ENCODE data around the gene SEC23B. TPM values are rescaled to one million over a fixed set of nuclear protein-coding genes. Genes with fewer than 3 reads are reported as not detected.
A peak's percentile ranks its signal among the peaks of the same experiment; 100 is the strongest.

Gene SEC23B
- total and polyA plus RNA-seq, 2 of the 13 experiments (the other 11 are each of a cell fraction or from before 2014, with no cell fraction given): 114 to 120 TPM

DNA sequence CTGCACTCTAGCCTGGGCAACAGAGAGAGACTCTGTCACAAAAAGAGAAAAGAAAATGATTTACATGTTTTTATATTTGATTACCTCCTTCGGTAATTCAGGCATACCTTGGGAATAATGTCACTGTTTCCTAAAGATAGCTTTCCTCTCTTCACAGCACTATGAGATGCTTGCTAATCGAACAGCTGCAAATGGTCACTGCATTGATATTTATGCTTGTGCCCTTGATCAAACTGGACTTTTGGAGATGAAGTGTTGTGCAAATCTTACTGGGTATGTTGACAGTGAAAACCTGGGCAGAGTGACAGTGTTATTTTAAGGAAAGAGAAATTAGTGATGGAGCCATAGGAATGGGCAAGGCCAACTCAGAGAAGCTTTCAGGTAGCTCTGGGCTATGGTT lies 19.6 kb downstream of the SEC23B start:
- Histone ChIP-seq H3K4me2 (ENCODE audit: low read depth, low read length) (no peak overlapping the region), H3K79me2 (ENCODE audit: insufficient read depth, low read length) (no peaks in the 10 kb centered on the region), H4K20me1 (ENCODE audit: insufficient read depth, low read length) (no peaks in the 10 kb centered on the region), H2AFZ (ENCODE audit: low read length) (no peak overlapping the region), H3K4me1 (ENCODE audit: insufficient read depth, low read length) (no peaks in the 10 kb centered on the region), H3K4me3 (replicated peaks in 1 of 3; ENCODE audit: insufficient read depth in 1 of 3, low read depth in 2 of 3, low read length in 3 of 3) (no peak overlapping the region), H3K27ac (ENCODE audit: extremely low read length, insufficient read depth, low read length) (no peak overlapping the region), H3K9me3 (ENCODE audit: low read length) (no peaks in the 10 kb centered on the region), H3K27me3 (ENCODE audit: control insufficient read depth in 1 of 2, insufficient read depth in 2 of 2, low read length in 2 of 2) (no peaks in the 10 kb centered on the region), H3K9ac (ENCODE audit: insufficient read depth, low read depth, low read length) (no peak overlapping the region), H3K36me3 (replicated peaks in 1 of 2; ENCODE audit: control insufficient read depth in 1 of 2, insufficient read depth in 2 of 2, low read length in 2 of 2) (peaks cover 49 to 80% of the 10 kb centered on the region in 2 experiments)
- intact Hi-C loops (cut with micrococcal nuclease; ENCODE audit: unreplicated experiment): no loop called here
- TF ChIP-seq GPN1 (CRISPR knock-in tag; IDR thresholded peaks at IDR 0.05; ENCODE audit: borderline replicate concordance): no peak
- TF ChIP-seq ZNF883 (CRISPR knock-in tag; IDR thresholded peaks at IDR 0.05; ENCODE audit: not compliant biosample characterization): no peak
- TF ChIP-seq RBM22 (optimal IDR thresholded peaks at IDR 0.05; ENCODE audit: low read length): peak; percentile 50
- no peak for TF ChIP-seq RFX5 (IDR thresholded peaks at IDR 0.05; ENCODE audit: low read depth, low read length)
- no TSS peak for BruUV-seq (replicated peaks)
- no peak for ATAC-seq
- no peak for DNase-seq (ENCODE audit: low spot score)
- FAIRE-seq: no peak
- in situ Hi-C loops (cut with HindIII; ENCODE audit: extremely low pct_ligation_motif_present, low pct_unique_long_range_greater_than_20kb): no loop called here
- ChIA-PET POLR2A (interaction anchor here (1.6 kb wide), 1 partner anchor 20 kb away, joined by 4 read pairs; the partner anchor contains the start of gene SEC23B), CTCF (ENCODE audit: low intra/inter-chr PET ratio, low total read pairs) (no interaction called here)
- 99% methylated on average over 2 of the region's 2 CpGs for WGBS (ENCODE audit: low lambda C conversion rate)

DNA sequence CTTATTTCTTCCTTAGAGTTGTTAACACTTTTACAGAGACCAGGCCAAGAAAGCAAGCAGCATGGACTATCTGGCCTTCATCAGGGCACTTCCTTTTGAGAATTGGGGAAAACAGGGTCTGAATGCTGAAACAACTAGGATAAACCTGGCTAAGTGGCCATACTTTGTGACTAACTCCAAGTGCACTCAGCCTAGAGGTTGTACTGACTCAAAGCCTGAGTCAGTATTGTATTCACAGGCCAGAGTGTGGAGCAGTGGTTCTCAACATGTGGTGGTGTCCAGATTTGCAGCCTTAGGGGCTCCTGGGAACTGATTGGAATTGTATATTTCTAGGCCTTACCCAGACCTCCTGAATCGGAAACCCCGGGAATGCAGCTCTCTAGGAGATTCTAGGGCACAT lies 20.1 kb downstream of the SEC23B start:
- Histone ChIP-seq H3K9ac (ENCODE audit: insufficient read depth, low read depth, low read length) (no peak overlapping the region), H3K4me3 (replicated peaks in 1 of 3; ENCODE audit: insufficient read depth in 1 of 3, low read depth in 2 of 3, low read length in 3 of 3) (no peak overlapping the region), H3K36me3 (replicated peaks in 1 of 2; ENCODE audit: control insufficient read depth in 1 of 2, insufficient read depth in 2 of 2, low read length in 2 of 2) (peaks cover 54 to 85% of the 10 kb centered on the region in 2 experiments), H3K9me3 (ENCODE audit: low read length) (no peaks in the 10 kb centered on the region), H3K4me2 (ENCODE audit: low read depth, low read length) (no peak overlapping the region), H3K79me2 (ENCODE audit: insufficient read depth, low read length) (no peaks in the 10 kb centered on the region), H3K27ac (ENCODE audit: extremely low read length, insufficient read depth, low read length) (no peak overlapping the region), H2AFZ (ENCODE audit: low read length) (no peak overlapping the region), H4K20me1 (ENCODE audit: insufficient read depth, low read length) (no peaks in the 10 kb centered on the region), H3K27me3 (ENCODE audit: control insufficient read depth in 1 of 2, insufficient read depth in 2 of 2, low read length in 2 of 2) (no peaks in the 10 kb centered on the region), H3K4me1 (ENCODE audit: insufficient read depth, low read length) (0 out of 2 replicates have a peak, but pooled peaks cover 2% of the 10 kb centered on the region)
- no peak; the same call in 2 of the 3 replicates for ATAC-seq
- 96% methylated on average over 2 of the region's 2 CpGs for WGBS (ENCODE audit: low lambda C conversion rate)
- no peak for DNase-seq (ENCODE audit: low spot score)
- POLR2A ChIA-PET: interaction anchor here (1.6 kb wide), 1 partner anchor 20 kb away, joined by 4 read pairs; the partner anchor contains the start of gene SEC23B
- CTCF ChIA-PET (ENCODE audit: low intra/inter-chr PET ratio, low total read pairs): no interaction called here
- no peak for FAIRE-seq
- no TSS peak for BruUV-seq (replicated peaks)
- in situ Hi-C loops (cut with HindIII; ENCODE audit: extremely low pct_ligation_motif_present, low pct_unique_long_range_greater_than_20kb): no loop called here
- intact Hi-C loops (cut with micrococcal nuclease; ENCODE audit: unreplicated experiment): no loop called here
- no peak for TF ChIP-seq RARG (CRISPR knock-in tag; IDR thresholded peaks at IDR 0.05; ENCODE audit: low read depth)
- TF ChIP-seq HNRNPUL1 (IDR thresholded peaks at IDR 0.05; ENCODE audit: low read depth, low read length): no peak
- TF ChIP-seq ZNF891 (CRISPR knock-in tag; IDR thresholded peaks at IDR 0.05): no peak
- TF ChIP-seq ZMAT3 (CRISPR knock-in tag; conservative IDR thresholded peaks at IDR 0.05): no peak
- TF ChIP-seq HDAC2 (CRISPR knock-in tag; IDR thresholded peaks at IDR 0.05): no peak
- TF ChIP-seq ZNF282 (IDR thresholded peaks at IDR 0.05; ENCODE audit: partially characterized antibody): no peak
- no peak for TF ChIP-seq NCOA2 (CRISPR knock-in tag; IDR thresholded peaks at IDR 0.05)
- TF ChIP-seq ZNF564 (CRISPR knock-in tag; IDR thresholded peaks at IDR 0.05): no peak
- no peak for TF ChIP-seq ZNF605 (CRISPR knock-in tag; IDR thresholded peaks at IDR 0.05)
- no peak for TF ChIP-seq POGZ (CRISPR knock-in tag; IDR thresholded peaks at IDR 0.05)
- no peak for TF ChIP-seq ZNF138 (CRISPR knock-in tag; IDR thresholded peaks at IDR 0.05; ENCODE audit: low read depth)
- TF ChIP-seq, protein P1, sequence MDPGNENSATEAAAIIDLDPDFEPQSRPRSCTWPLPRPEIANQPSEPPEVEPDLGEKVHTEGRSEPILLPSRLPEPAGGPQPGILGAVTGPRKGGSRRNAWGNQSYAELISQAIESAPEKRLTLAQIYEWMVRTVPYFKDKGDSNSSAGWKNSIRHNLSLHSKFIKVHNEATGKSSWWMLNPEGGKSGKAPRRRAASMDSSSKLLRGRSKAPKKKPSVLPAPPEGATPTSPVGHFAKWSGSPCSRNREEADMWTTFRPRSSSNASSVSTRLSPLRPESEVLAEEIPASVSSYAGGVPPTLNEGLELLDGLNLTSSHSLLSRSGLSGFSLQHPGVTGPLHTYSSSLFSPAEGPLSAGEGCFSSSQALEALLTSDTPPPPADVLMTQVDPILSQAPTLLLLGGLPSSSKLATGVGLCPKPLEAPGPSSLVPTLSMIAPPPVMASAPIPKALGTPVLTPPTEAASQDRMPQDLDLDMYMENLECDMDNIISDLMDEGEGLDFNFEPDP (CRISPR knock-in tag; conservative IDR thresholded peaks at IDR 0.05): no peak
- TF ChIP-seq PHF20 (CRISPR knock-in tag; IDR thresholded peaks at IDR 0.05): no peak
- no peak for TF ChIP-seq TARDBP (CRISPR knock-in tag; IDR thresholded peaks at IDR 0.05)
- TF ChIP-seq, protein P2, sequence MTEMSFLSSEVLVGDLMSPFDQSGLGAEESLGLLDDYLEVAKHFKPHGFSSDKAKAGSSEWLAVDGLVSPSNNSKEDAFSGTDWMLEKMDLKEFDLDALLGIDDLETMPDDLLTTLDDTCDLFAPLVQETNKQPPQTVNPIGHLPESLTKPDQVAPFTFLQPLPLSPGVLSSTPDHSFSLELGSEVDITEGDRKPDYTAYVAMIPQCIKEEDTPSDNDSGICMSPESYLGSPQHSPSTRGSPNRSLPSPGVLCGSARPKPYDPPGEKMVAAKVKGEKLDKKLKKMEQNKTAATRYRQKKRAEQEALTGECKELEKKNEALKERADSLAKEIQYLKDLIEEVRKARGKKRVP (CRISPR knock-in tag; IDR thresholded peaks at IDR 0.05): no peak
- TF ChIP-seq ZNF678 (CRISPR knock-in tag; IDR thresholded peaks at IDR 0.05): no peak
